ENCODE measurements around the gene FBXO11. TPM values are rescaled to one million over a fixed set of nuclear protein-coding genes. Genes with fewer than 3 reads are reported as not detected.

Gene FBXO11
- total RNA-seq, result 35.3 and 47.4 TPM in 2 replicates

GRCh38 chr2:47906157-47907038 is at the start of gene FBXO11:
Gene FBXO11 (minus strand): TSS chr2:47906498. CDS start chr2:47905720, 778 bp downstream.

GRCh38 chr2:47782671-47783485 is 123.4 kb downstream of the FBXO11 start, which contains the start of gene MSH6:
Gene MSH6 (plus strand): TSS chr2:47783145. CDS start chr2:47783234, 89 bp downstream.

Other genes starting within 250 kb of the FBXO11 start
- gene MSH6, start 123.4 kb downstream of the FBXO11 start, total RNA-seq, result 47.1 and 71.5 TPM in 2 replicates